Hepatocyte (in vitro differentiated cells): ENCODE data around the gene FOXRED2.

ENCODE experiments used
- EZH2 ChIP-seq: fragments of 200-600 bp; sonication (generic); IDR thresholded peaks from 2 replicates; pipeline ENCODE4 v1.6.1; 2016; ENCODE audit warnings: antibody characterized with exemption, mild to moderate bottlenecking, borderline replicate concordance
- EZH2phosphoT487 ChIP-seq: fragments of 200-600 bp; sonication (generic); IDR thresholded peaks from one replicate; pipeline ENCODE4 v1.6.1; 2018; ENCODE audit warnings: antibody characterized with exemption, mild to moderate bottlenecking, low read depth, moderate library complexity; ENCODE audit not compliant: unreplicated experiment, severe bottlenecking
- TF ChIP-seq, protein P1 (sequence below): fragments of 200-600 bp; sonication (generic); IDR thresholded peaks from 2 replicates; pipeline ENCODE4 v1.5.1; 2016; ENCODE audit warnings: antibody characterized with exemption, mild to moderate bottlenecking; ENCODE audit not compliant: poor library complexity

DNA sequence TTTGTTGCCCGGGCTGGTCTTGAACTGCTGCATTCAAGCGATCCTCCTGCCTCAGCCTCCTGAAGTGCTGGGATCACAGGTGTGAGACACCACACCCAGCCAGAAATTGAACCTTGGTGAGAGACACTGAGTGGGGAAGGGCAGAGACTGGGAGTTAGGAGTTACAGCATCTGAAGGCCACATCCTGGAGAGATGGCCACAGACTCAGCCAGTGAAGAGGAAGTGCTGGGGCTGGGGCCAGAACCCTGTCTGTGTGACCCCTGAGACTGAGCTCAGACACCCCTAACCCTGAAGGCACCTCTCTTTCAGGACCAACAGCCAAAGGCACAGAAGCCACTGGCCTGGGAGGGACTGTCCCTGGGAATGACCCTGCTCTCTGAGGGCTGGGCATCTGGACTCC is 59.2 kb downstream of the FOXRED2 start:
- TF ChIP-seq, protein P1, sequence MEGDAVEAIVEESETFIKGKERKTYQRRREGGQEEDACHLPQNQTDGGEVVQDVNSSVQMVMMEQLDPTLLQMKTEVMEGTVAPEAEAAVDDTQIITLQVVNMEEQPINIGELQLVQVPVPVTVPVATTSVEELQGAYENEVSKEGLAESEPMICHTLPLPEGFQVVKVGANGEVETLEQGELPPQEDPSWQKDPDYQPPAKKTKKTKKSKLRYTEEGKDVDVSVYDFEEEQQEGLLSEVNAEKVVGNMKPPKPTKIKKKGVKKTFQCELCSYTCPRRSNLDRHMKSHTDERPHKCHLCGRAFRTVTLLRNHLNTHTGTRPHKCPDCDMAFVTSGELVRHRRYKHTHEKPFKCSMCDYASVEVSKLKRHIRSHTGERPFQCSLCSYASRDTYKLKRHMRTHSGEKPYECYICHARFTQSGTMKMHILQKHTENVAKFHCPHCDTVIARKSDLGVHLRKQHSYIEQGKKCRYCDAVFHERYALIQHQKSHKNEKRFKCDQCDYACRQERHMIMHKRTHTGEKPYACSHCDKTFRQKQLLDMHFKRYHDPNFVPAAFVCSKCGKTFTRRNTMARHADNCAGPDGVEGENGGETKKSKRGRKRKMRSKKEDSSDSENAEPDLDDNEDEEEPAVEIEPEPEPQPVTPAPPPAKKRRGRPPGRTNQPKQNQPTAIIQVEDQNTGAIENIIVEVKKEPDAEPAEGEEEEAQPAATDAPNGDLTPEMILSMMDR: no peak
- TF ChIP-seq EZH2 (no peak), EZH2phosphoT487 (no peak)
